Pons (tissue), 1 donor: ENCODE data around the gene SYT1.
"Not testable (repeated sequence)": the region's sequence is repeated elsewhere in the genome, so short reads cannot be mapped to it uniquely, and the experiment has no call there.

ENCODE experiments used
- DNase-seq: peaks from one replicate; pipeline ENCODE4 v3.0.0-alpha.2; 2016; ENCODE audit warnings: low spot score

SYT1 gene

DNA sequence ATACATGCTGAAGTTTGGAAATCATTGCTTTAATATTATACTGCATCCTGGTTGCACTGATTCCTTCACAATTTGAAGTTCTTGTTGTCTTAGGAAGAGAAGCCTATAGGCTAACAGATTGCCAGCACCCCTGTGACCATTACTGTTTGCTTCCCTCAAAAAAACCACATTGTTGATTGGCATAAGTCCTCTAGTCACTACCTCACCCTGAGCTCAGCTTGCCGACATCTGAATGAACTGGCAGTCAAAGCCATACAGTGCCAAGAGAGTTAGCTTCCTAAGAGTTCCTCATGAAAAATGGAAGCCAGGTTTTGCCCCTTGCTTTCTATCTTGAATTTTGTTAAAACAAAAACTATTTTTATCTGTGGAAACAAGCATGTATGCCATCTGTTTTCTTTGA lies 276.1 kb downstream of the SYT1 start:
- DNase-seq = no peak

DNA sequence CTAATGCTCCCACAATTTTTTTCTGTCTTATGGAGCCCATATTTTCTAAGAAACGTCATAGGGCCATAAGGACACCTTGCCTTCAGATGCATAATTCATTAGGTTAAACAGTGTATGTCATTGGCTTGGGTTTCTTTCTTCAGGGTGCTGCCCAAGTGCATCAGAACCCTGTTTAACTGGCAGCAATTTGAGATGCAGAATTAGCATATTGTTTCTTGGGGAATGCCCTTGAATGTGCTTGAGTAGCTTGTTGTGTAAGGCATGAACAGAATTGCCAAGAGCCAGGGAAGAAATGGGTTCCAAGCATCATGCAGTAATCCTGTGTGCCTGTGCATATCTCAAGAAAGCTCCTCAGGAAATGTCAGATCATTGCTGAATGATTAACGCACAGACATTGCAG lies 277.2 kb downstream of the SYT1 start:
- no peak for DNase-seq

DNA sequence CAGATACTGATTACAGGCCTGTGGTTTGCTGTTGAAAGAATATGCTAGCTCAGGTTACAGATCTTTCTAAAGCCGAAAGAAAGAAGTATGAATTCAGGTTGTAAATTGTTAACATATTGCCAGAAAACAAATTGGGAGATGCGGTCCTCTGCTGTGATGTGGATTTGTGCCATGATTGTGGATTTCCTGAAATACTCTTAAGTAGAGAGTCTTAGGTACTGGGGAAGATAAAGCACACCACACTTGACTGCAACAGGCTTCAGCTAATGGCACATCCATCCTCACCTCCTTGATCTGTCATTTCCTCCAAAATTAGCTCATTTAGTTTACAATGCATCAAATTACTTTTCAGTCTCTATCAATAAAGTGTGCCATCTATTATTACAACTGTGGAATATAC lies 279.2 kb downstream of the SYT1 start:
- DNase-seq = no peak

DNA sequence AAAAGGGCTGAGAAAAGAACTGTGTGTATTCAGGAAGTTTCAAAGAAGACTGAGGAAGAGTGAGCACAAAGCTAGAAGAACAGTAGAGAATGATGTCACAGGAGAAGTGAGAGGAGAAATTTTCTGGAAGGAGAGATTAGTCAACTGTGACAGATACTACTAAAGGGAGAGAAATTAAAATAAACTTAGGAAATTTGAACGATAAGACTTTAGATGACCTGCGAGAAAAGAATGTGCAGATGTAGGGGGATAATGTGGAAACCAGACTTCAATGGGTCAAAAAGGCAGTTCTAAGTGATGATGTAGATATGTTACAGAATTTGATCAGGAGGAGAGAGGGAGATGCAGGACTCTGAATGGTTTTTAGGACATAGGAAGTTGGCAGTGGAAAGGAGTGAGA lies 287.4 kb downstream of the SYT1 start:
- no peak for DNase-seq

DNA sequence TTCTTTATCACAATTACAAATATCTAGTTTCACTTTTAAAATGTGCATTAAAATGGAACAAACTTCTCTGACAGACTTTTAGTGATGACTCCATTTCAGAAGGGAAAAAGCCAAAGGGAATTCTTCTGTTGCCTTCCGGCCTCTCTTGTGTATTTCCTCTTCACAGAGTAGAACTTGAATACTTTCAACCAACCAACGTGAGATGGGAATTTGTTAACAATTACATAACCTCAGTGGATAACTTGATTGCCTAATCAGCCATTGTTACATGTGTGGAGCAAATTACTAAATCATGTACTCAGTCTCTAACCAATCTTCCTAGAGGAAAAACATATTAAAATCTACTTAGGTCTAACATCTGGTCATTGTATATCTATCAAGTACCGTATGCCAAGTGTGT lies 291.1 kb downstream of the SYT1 start:
- DNase-seq = no peak

DNA sequence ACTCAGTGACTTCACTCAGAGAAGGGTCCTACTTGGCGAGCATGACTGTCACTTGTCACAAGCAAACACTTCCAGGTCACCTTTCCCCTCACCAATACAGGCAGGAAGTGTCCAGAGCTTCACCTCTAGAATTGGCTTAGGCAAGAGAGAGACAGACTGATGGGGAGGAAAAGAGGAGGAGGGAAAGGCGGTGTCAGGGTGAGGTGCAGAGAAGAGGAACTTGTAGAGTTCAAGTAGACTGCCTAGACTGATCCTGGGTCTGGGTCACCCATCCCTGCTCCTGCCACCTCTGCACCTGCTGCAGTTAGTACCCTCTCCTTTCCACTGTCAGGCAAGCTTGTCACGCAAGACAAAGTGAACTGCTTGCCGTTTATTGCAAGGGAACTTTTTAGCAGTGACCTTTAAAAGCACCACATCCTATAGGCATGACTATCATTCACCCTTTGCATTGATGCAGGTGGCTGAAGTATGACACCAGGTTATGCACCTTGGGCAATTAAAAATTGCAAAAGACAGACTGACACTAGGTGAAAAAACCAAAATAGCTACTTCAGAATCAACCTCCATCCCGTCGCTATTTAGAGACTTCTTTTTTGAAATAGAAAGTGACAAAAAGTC lies 292.4 kb downstream of the SYT1 start:
- no peak for DNase-seq

DNA sequence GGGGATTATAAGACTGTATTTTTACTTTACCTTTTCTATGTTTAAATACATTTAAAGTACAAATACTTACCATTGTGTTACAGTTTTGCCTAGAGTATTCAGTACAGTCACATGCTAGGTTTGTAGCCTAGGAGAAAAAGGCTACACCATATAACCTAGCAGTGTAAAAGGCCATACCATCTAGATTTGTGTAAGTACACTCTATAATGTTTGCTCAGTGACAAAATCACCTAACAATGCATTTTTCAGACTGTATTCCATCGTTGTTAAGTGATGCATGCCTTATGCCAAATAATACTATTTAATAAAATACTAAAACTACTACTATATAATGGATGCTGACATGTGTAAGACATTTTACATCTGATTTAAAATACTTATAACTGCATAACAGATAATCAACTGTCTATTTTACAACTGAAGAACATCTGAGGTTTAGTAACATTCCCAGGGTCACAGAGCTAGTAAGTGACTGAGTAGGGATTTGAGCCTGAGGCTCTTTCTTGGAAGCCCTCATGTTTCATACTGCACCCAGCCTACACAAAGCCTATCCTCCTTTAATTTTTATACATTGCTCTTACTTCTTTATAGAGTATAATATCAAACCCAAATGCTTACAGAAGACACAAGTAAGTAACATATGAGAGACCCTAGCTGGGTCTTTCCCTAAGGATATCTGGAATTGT lies 296.8 kb downstream of the SYT1 start:
- no peak for DNase-seq

DNA sequence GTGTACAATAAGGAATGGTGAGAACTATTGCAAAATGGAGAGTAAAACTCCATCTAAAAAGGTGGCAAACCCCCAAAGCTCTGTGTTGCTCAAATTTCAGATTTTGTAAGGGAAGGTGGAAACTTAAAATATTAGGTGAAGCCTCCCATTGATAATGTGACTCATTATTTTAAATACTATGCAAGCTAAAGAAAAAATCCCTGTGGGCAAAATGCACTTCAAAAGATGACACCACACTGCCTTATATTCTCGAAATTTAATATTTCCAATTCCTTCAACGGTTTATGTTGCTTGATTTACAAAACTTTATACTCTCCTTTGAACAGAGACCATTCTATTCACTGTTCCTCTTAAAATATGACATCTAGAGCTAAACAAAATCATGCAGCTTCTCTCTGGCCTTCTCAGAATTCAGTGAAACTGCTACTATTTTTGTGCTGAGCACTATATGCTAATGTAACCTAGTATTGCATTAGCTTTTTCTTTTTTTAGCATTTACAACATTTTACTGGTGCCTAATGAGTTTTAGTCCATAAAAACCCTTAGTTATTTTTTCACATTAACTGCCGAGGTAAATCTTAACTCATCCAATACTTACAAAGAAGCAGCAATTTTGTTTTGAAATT lies 297.7 kb downstream of the SYT1 start:
- no peak for DNase-seq

DNA sequence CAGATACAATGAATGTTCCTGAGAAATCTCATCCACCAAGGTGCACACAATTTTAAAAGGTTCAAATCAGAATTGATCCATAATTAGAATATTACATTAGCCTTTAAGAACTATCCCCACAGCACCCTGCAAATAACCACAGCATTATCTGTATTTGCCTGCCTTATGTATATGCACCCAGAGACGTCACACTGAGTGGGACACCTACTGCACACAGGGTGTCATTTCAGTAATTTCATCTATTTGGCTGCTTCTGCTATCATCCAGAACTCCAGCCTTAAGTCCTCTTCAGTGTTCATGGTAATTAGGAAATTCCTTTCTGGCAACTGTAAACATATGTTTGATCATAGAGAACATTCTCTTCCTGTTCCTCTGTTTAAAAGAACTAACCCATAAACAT lies 298.4 kb downstream of the SYT1 start:
- DNase-seq = no peak

DNA sequence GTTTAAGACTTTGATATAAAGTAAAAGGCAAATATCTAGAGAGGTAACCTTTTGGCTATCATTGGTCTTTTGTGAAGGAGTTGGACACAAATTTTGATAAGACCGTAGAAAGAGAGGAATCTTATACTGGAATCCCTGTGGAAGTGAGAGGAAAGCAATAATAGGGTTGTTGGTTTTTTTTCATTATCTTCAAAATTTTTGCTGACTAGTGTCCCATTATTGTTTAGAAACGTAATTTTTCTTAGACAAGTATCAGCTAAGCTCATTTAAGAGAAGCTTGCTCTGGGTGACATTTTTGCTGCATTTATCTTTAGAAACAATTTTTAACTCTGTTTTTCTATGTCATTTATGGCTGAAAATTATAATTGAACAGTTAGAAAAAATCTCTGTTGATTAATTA lies 300.3 kb downstream of the SYT1 start:
- no peak for DNase-seq

DNA sequence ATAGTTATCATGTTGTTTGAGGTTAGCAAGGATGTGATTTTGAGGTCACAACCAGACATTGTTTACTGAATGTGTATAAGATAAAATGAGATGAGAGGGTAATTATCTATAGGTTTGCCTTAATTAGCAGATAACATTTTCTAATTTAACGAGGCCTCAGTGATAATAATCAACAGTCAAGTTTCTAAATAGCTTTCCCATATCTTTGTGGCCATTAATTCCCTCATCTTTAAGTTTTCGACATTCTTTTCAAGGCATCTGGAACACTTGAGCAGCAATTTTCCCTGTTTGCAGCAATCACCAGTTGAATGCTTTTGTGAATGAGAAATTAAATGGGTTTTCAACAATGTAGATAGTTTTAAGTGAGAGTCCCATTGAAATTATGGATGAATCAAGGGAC lies 304.1 kb downstream of the SYT1 start:
- no peak for DNase-seq

DNA sequence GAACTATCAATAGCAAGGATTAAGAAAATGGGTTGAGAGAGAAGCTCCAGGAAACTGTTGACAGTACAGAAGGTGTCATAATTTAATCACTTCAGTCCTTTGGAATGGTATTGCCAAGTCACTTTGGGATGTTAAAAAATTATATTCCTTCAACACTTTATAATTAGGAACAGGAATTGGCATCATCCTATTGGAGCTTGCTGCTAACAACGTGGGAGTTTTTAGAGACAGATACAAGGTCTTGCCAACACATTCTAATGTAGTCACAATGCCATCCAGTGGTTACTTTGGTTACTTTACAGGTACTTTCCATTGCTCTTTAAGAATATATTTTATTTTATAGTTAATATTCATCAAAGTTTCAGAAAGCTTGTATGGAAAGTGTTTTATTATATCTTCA lies 310.1 kb downstream of the SYT1 start:
- DNase-seq = no peak

DNA sequence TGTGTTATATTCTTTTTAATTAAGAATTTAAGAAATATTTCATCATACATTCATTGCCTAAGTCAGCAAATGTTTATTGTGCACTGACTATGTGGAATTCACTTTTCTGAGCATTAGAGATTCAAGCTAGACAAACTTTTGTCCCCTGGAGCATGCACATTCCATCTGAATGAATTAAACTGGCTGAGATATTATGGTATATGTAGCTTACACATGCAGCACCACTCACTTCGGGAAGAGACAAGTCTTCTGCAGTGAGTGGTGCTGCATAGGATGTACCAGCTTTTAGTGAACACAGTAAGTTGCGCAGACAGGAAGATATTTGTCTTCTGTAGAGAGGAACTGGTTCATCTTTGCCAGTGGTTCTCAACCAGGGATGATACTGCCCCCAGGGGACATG lies 318.4 kb downstream of the SYT1 start:
- DNase-seq = no peak

DNA sequence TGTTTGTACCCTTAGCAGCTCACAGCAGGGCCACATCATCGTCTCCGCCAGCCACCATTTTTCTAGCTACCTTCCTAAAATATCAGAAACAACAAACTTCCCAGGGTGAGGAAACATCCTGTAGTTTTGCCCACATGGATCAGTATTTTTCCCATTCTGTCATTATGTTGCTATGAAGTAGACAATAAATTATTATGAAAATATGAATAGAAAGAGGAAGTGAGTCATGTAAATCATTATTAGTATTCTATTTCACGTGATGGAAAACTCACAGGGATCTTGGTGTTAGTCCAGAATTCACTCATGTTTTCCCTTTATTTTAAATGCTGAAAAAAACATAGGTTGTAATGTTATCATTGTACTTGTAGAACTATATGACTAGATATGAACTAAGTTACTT lies 319.4 kb downstream of the SYT1 start:
- no peak for DNase-seq

DNA sequence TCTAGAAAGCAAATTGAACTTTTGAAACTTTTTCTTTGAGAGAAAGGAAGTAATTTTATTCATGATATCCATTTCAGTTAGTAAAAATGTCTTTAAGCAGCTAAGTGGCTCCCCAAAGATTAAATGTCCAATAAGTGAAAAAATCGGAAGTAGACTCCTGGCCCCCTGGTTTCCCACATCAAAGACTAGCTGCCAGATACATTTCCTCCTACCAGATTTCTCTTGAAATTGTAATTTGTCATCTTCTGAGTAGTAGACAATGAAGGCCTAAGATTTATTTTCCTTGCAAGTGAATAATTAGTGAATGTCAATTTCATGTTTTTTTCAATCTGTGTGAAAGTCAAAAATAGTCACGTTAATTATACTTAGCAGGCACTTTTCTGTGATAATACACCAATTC lies 321.9 kb downstream of the SYT1 start:
- no peak for DNase-seq

DNA sequence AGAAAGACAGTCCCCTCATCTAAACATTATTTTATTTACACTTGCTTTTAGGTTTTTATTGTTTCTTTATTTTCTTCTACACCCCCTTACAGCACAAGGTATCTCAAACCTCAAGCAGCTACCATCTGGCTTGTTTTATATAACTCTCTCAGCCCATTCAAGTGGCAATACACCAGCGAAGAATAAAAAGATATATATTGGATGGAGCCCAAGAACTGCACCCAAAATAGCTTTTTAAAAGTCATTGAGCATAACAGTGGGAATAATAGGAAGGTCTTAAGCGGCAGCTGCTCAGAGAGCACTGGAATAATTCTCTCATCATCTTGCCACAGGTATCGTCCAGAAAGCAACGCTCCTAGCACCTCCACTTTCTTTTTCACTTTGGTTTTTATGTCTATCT lies 322.5 kb downstream of the SYT1 start:
- DNase-seq = no peak

DNA sequence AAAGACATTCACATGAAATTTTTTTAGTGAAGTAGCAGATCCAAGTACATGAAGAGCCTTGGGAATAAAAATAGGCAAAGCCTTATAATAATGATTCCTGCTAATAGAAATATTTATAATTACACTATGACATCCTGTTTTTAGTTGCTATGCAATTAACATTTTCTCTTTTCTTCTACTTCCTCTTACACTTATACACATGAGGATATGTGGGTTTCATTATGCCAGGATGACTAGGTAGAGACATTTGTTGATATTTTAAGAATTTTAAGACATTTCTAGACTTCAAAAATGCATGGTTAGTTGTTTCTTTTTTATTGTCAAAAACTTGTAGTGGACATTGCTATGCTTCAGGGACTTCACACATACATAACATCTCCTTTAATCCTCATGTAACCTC lies 326.8 kb downstream of the SYT1 start:
- DNase-seq = no peak

DNA sequence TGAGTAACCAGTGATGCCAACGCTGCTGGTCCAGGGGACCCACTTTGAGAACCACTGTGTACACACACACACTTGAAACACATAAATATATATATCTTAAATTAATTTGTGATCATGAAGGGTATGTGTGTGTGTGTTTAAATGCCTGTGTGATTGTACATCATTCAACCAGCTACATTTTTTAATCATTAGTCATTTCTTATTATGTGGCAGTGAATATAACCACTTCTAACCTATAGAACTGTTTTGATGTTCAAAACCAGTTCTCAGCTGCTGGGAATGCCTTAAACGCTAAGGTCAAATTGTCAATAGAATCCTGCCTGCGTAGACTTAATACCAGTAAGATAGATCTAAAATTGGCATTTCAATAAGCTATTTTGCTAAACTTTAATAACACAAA lies 330.0 kb downstream of the SYT1 start:
- DNase-seq = no peak

DNA sequence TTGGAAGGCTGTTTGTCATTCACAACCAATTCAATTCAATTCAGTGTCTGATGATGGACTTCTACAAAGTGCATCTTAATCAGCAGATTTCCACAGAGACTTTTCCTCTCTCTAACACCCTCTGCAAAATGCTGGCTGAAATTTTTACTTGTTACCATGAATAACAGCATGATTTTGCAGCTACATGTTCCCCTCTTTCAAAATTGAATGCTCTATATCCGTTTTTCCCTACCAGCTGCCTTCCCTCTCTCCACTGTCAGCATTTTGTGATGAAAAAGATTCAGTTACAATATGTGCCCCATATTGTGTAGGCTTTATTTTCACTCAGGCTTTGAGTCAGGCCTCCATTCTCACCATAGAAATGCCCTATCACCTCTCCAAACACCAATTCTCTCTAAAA lies 334.6 kb downstream of the SYT1 start:
- no peak for DNase-seq

DNA sequence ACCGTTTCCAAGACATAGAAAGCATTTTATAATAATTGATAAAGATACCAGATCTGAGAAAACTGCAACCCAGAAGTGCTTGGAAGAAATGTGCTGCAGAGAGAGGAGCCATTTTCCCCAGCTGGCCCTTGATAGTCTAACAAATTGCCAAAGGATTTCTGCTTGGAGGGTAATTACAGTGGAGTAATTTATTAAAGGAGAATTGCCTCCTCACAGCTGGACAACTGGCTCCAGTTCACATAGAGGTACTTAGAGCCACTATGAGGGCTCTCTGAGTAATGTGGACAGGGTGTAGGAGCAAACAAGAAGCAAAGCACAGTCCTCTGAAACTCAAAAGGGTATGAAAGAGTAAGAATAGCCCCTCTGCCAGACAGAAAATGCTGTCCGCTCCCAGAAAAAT lies 335.6 kb downstream of the SYT1 start:
- no peak for DNase-seq

DNA sequence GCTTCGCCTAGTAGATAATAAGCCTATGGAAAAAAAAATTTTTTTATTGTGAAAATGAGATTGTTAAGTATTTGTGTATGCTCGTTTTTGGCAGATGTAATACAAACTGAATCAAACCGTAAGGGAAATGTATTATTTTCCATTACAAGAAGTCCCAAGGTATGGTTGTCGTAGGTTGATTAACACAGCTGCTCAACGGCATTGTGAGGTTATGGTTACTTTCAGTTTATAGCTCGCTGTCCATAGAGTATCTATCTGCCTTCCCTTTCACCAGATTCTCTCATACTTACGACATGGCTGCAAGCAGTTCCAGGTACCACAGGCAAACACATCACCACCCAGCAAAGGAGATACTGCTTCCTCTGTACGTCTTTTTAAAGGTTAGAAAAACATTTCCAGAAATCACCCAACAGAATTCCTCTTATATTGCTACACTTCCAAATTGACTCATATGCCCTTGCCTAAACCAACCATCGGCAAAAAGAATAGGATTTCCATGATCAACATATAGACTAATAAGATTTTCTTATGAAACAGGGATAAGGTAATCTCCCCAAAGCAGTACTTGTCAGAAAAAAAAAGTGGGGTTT lies 338.6 kb downstream of the SYT1 start:
- DNase-seq = no peak

DNA sequence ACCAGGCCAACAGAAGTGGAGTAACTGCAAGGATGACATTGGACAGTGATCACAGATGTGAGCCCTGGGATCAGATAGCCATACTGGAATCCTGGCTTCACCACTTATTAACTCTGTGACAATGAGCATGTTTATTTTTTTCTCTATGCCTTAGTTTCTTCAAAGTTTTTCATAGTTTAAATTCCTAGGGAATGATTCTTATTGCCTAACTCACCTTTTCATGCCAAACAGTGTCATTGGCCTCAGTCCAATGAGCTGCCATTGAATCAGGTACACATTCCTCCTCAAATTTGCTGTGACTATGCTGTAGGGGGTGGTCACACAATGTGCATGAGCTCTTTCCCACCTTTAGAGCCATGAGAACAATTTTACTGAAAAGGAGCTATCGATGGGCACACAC lies 342.3 kb downstream of the SYT1 start:
- no peak for DNase-seq

DNA sequence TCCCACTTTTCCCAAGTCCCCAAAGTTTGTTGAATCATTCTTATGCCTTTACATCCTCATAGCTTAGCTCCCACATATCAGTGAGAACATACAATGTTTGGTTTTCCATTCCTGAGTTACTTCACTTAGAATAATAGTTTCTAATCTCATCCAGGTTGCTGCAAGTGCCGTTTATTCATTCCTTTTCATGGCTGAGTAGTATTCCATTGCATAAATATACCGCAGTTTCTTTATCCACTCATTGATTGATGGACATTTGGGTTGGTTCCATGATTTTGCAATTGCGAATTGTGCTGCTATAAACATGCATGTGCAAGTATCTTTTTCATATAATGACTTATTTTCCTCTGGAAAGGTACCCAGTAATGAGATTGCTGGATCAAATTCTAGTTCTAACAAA lies 345.8 kb downstream of the SYT1 start:
- DNase-seq = not testable (repeated sequence)

DNA sequence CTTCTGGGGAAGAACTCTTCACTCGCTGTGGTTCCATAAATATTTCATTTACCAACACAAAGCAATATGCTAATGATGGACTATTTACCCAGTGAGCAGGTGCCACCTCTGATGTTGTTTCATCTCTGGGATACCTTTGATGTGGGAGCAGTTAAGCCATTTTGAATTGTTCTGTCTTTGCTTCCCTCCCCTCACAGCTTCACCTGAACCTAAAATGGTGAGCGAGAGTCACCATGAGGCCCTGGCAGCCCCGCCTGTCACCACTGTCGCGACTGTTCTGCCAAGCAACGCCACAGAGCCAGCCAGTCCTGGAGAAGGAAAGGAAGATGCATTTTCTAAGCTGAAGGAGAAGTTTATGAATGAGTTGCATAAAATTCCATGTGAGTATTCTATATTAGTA lies 352.7 kb downstream of the SYT1 start:
- no peak for DNase-seq
